ENCODE measurements around the gene DAGLB.

The DAGLB gene

GRCh38 chr7:6448943-6449543 lies 1.3 kb upstream of the DAGLB start:
- Histone ChIP-seq H3K79me2 (ENCODE audit: control insufficient read depth, insufficient read depth, low read length) (peaks cover 11% of the 10 kb centered on the region), H3K9ac (ENCODE audit: low read length) (no peak overlapping the region), H3K27me3 (ENCODE audit: insufficient read depth, low read length, poor library complexity) (no peaks in the 10 kb centered on the region), H3K79me1 (ENCODE audit: low read length) (peaks cover 3% of the 10 kb centered on the region), H2AK5ac (ENCODE audit: low read length) (no peak overlapping the region), H3K4ac (ENCODE audit: low read depth, low read length) (no peak overlapping the region), H2BK15ac (replicated peaks; ENCODE audit: low read depth) (no peak overlapping the region), H2BK5ac (ENCODE audit: low read length) (no peak overlapping the region), H3K4me1 (ENCODE audit: control insufficient read depth, low read depth, low read length) (no peaks in the 10 kb centered on the region), H3K36me3 (ENCODE audit: control insufficient read depth, insufficient read depth, low read length) (peaks cover 2% of the 10 kb centered on the region), H3K56ac (ENCODE audit: low read length) (no peak overlapping the region), H2BK120ac (ENCODE audit: low read depth, low read length) (no peak overlapping the region), H3K4me3 (ENCODE audit: low read length) (no peak overlapping the region), H4K8ac (ENCODE audit: low read depth, low read length) (no peak overlapping the region), H3K18ac (ENCODE audit: low read length) (no peak overlapping the region), H3K4me2 (ENCODE audit: low read length) (no peak overlapping the region), H3K23ac (ENCODE audit: low read length) (no peak overlapping the region), H4K5ac (ENCODE audit: low read length) (no peak overlapping the region), H3K27ac (ENCODE audit: low read depth, low read length) (no peak overlapping the region)
- no CpG with 5 or more reads among the region's 16 CpGs for WGBS (ENCODE audit: extremely low coverage, insufficient coverage, low lambda C conversion rate)
- no peak for DNase-seq

- Histone ChIP-seq H2BK120ac (ENCODE audit: low read depth, low read length) (no peak overlapping the region), H3K4me2 (ENCODE audit: low read length) (peak overlapping the region; percentile 93), H2BK15ac (replicated peaks; ENCODE audit: low read depth) (no peak overlapping the region), H3K23ac (ENCODE audit: low read length) (no peak overlapping the region), H2BK5ac (ENCODE audit: low read length) (no peak overlapping the region), H3K18ac (ENCODE audit: low read length) (no peak overlapping the region), H3K4me3 (ENCODE audit: low read length) (peak overlapping the region; percentile 75), H3K9ac (ENCODE audit: low read length) (peak overlapping the region; percentile 66), H3K56ac (ENCODE audit: low read length) (peak overlapping the region; percentile 80), H3K27ac (ENCODE audit: low read depth, low read length) (peak overlapping the region; percentile 6), H3K27me3 (ENCODE audit: insufficient read depth, low read length, poor library complexity) (no peaks in the 10 kb centered on the region), H2AK5ac (ENCODE audit: low read length) (no peak overlapping the region), H3K79me2 (ENCODE audit: control insufficient read depth, insufficient read depth, low read length) (peaks cover 22% of the 10 kb centered on the region), H3K79me1 (ENCODE audit: low read length) (peaks cover 11% of the 10 kb centered on the region), H4K8ac (ENCODE audit: low read depth, low read length) (no peak overlapping the region), H3K4me1 (ENCODE audit: control insufficient read depth, low read depth, low read length) (no peaks in the 10 kb centered on the region), H4K5ac (ENCODE audit: low read length) (no peak overlapping the region), H3K4ac (ENCODE audit: low read depth, low read length) (no peak overlapping the region), H3K36me3 (ENCODE audit: control insufficient read depth, insufficient read depth, low read length) (peaks cover 5% of the 10 kb centered on the region)
- DNase-seq = peak; percentile 85
- no CpG with 5 or more reads among the region's 29 CpGs for WGBS (ENCODE audit: extremely low coverage, insufficient coverage, low lambda C conversion rate)
These were observed 745 bp downstream of the DAGLB start for GRCh38 chr7:6446838-6447580.

- Histone ChIP-seq H4K8ac (ENCODE audit: low read depth, low read length) (no peak overlapping the region), H3K23ac (ENCODE audit: low read length) (no peak overlapping the region), H3K56ac (ENCODE audit: low read length) (no peak overlapping the region), H3K4me1 (ENCODE audit: control insufficient read depth, low read depth, low read length) (no peaks in the 10 kb centered on the region), H3K27me3 (ENCODE audit: insufficient read depth, low read length, poor library complexity) (no peaks in the 10 kb centered on the region), H3K79me1 (ENCODE audit: low read length) (peaks cover 14% of the 10 kb centered on the region), H3K36me3 (ENCODE audit: control insufficient read depth, insufficient read depth, low read length) (peaks cover 5% of the 10 kb centered on the region), H3K18ac (ENCODE audit: low read length) (no peak overlapping the region), H3K27ac (ENCODE audit: low read depth, low read length) (no peak overlapping the region), H2BK120ac (ENCODE audit: low read depth, low read length) (no peak overlapping the region), H3K4me2 (ENCODE audit: low read length) (no peak overlapping the region), H3K4me3 (ENCODE audit: low read length) (no peak overlapping the region), H2BK5ac (ENCODE audit: low read length) (no peak overlapping the region), H3K9ac (ENCODE audit: low read length) (no peak overlapping the region), H4K5ac (ENCODE audit: low read length) (no peak overlapping the region), H2BK15ac (replicated peaks; ENCODE audit: low read depth) (no peak overlapping the region), H2AK5ac (ENCODE audit: low read length) (no peak overlapping the region), H3K4ac (ENCODE audit: low read depth, low read length) (no peak overlapping the region), H3K79me2 (ENCODE audit: control insufficient read depth, insufficient read depth, low read length) (peaks cover 28% of the 10 kb centered on the region)
- no CpG with 5 or more reads among the region's 13 CpGs for WGBS (ENCODE audit: extremely low coverage, insufficient coverage, low lambda C conversion rate)
- DNase-seq = no peak
These were observed 3.1 kb downstream of the DAGLB start for GRCh38 chr7:6444516-6445269.

GRCh38 chr7:6443372-6443941 lies 4.3 kb downstream of the DAGLB start:
- Histone ChIP-seq H4K5ac (ENCODE audit: low read length) (no peak overlapping the region), H2AK5ac (ENCODE audit: low read length) (no peak overlapping the region), H3K27me3 (ENCODE audit: insufficient read depth, low read length, poor library complexity) (no peaks in the 10 kb centered on the region), H3K4me1 (ENCODE audit: control insufficient read depth, low read depth, low read length) (no peaks in the 10 kb centered on the region), H2BK5ac (ENCODE audit: low read length) (no peak overlapping the region), H3K79me1 (ENCODE audit: low read length) (peaks cover 15% of the 10 kb centered on the region), H3K56ac (ENCODE audit: low read length) (no peak overlapping the region), H3K4me2 (ENCODE audit: low read length) (no peak overlapping the region), H3K23ac (ENCODE audit: low read length) (no peak overlapping the region), H3K27ac (ENCODE audit: low read depth, low read length) (no peak overlapping the region), H2BK15ac (replicated peaks; ENCODE audit: low read depth) (no peak overlapping the region), H4K8ac (ENCODE audit: low read depth, low read length) (no peak overlapping the region), H3K4ac (ENCODE audit: low read depth, low read length) (no peak overlapping the region), H3K79me2 (ENCODE audit: control insufficient read depth, insufficient read depth, low read length) (peaks cover 33% of the 10 kb centered on the region), H2BK120ac (ENCODE audit: low read depth, low read length) (no peak overlapping the region), H3K18ac (ENCODE audit: low read length) (no peak overlapping the region), H3K4me3 (ENCODE audit: low read length) (no peak overlapping the region), H3K36me3 (ENCODE audit: control insufficient read depth, insufficient read depth, low read length) (peaks cover 5% of the 10 kb centered on the region), H3K9ac (ENCODE audit: low read length) (no peak overlapping the region)
- no CpG with 5 or more reads among the region's 5 CpGs for WGBS (ENCODE audit: extremely low coverage, insufficient coverage, low lambda C conversion rate)
- peak; percentile 71 for DNase-seq

- H2BK120ac ChIP-seq (ENCODE audit: low read depth, low read length) = no peak overlapping the region
- H4K5ac ChIP-seq (ENCODE audit: low read length) = no peak overlapping the region
- no peak for DNase-seq
- H3K18ac ChIP-seq (ENCODE audit: low read length) = no peak overlapping the region
- no peaks in the 10 kb centered on the region for H3K27me3 ChIP-seq (ENCODE audit: insufficient read depth, low read length, poor library complexity)
- H3K56ac ChIP-seq (ENCODE audit: low read length) = no peak overlapping the region
- peaks cover 38% of the 10 kb centered on the region for H3K79me2 ChIP-seq (ENCODE audit: control insufficient read depth, insufficient read depth, low read length)
- peaks cover 18% of the 10 kb centered on the region for H3K79me1 ChIP-seq (ENCODE audit: low read length)
- H4K8ac ChIP-seq (ENCODE audit: low read depth, low read length) = no peak overlapping the region
- no peak overlapping the region for H3K9ac ChIP-seq (ENCODE audit: low read length)
- no peak overlapping the region for H3K4me3 ChIP-seq (ENCODE audit: low read length)
- no peak overlapping the region for H3K27ac ChIP-seq (ENCODE audit: low read depth, low read length)
- H3K23ac ChIP-seq (ENCODE audit: low read length) = no peak overlapping the region
- no peak overlapping the region for H3K4me2 ChIP-seq (ENCODE audit: low read length)
- H3K4ac ChIP-seq (ENCODE audit: low read depth, low read length) = no peak overlapping the region
- WGBS (ENCODE audit: extremely low coverage, insufficient coverage, low lambda C conversion rate) = no CpG with 5 or more reads among the region's 10 CpGs
- no peaks in the 10 kb centered on the region for H3K4me1 ChIP-seq (ENCODE audit: control insufficient read depth, low read depth, low read length)
- H2AK5ac ChIP-seq (ENCODE audit: low read length) = no peak overlapping the region
- peaks cover 5% of the 10 kb centered on the region for H3K36me3 ChIP-seq (ENCODE audit: control insufficient read depth, insufficient read depth, low read length)
- H2BK5ac ChIP-seq (ENCODE audit: low read length) = no peak overlapping the region
- no peak overlapping the region for H2BK15ac ChIP-seq (replicated peaks; ENCODE audit: low read depth)
These were observed 5.6 kb downstream of the DAGLB start for GRCh38 chr7:6442114-6442513.
